Cerebellar cortex (tissue), 1 donor: Measurements from ENCODE around the gene ZFAND2A.
"Not testable (repeated sequence)": the region's sequence is repeated elsewhere in the genome, so short reads cannot be mapped to it uniquely, and the experiment has no call there.

Source experiments
- DNase-seq: peaks from one replicate; pipeline ENCODE4 v3.0.0-alpha.2; 2015; ENCODE audit warnings: low spot score

Gene ZFAND2A

DNA sequence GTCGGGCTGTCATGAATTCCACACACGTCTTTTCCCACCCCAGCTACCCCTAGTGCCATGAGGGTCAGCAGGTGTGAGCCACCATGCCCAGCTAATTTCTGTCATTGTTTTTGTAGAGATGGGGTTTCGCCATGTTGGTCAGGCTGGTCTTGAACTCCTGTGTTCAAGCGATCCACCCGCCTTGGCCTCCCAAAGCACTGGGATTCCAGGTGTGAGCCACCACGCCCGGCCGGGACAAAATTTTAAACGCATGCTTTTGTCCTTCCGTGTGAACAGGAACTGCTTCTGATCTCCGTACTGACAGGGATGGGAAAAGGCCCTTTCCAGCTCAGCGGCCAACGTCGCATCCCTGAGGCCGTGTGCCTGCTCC lies 15.6 kb upstream of the ZFAND2A start:
- no peak for DNase-seq

DNA sequence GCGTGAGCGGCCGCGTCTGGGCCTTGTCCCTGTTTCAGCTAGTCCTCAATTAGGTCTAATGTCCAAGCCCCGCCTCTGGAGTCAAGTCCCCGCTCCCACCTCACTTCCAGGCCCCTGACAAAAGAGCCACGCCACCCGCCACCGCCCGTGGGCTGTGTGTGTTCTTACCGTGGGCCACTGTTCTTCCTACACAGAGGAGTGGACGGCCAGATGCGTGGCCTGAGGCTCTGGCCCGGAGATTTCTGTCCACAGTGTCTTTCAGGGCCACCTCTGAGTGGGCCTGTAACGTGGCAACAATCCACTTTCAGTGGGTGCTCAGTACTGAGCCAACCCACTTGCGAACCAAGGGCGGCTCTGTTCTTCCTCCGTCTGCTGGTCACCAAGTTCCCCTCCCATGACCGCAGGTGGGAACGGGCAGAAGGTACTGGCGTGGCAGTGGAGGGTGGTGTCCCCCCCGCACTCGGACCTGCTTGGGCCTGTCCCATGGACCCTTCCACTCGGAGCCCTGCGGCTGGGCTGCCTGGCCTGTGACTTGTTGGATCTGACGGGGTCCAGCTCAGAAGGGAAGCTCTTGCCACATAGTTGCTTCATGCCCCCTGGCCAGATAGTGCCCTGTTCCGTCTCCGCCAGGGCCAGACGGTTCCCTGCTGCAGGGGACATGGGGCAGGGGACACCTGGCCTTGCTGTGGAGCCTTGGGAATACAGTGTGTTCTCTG lies 15.0 kb upstream of the ZFAND2A start:
- no peak for DNase-seq

DNA sequence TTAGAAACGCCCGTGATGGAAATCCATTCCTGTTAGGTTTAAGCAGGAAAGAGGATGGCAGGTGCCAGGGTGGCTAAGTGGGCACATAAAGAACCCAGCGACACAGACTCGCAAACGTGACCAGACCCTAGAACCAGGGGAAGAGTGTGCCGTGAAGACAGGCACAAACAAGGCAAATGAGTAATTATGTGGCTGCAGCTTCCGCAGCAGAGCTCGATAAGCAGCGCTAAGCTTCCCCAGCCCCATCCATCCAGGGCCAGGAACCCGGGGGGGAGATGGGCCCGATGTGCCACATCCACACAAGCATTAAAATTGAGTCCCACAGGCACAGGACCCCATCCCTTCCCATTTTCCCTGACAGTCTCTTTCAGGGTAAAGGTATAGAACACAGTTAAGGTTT lies 14.0 kb upstream of the ZFAND2A start:
- DNase-seq: no peak

DNA sequence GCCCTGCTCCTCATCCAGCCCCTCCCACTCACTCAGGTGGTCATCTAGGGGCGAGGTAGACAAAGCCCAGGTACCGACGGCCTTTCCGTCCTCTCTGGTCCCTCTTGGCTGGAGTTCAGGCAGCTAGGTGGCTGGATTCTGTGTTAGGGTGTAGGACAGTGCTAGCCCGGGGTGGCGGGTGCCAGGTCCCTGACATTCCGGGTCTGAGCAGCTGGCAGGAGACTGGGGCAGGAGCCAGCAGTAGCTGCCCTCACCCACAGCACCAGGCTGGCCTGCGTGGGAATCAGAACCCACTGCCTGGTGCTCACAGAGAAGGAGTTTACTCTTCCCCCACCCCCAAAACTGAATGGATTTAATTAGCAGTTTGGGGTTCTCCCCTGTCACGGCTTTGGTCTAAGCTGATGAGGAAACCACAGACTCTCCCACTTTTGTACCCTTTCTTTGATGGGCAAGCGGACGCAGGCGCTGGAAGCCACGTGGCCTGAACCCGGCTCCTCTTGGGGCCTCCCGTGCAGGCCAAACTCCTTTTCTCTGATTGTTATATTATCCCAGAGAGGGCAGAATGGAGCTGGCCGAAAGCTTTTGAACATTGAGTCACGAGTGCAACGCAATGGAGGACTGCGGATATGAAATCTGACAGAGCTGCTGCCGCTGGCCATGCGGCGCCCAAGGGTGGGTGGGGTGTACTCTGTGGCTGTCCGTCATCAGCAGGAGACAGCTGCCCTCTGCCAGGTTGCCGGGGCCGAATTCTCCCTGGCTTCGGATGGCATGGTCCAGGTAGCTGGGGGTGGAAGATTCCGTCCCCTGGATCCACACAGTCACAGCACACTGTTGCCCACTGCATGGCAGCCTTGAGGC lies 12.9 kb upstream of the ZFAND2A start:
- DNase-seq: no peak

DNA sequence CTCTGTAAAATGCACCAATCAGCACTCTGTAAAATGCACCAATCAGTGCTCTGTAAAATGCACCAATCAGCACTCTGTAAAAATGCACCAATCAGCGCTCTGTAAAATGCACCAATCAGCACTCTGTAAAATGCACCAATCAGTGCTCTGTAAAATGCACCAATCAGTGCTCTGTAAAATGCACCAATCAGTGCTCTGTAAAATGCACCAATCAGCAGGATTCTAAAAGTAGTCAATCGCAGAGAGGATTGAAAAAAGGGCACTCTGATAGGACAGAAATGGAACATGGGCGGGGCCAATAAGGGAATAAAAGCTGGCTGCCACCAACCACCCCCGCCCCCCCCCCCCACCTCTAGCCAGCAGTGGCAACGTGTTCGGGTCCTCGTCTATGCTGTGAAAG lies 11.5 kb upstream of the ZFAND2A start:
- not testable (repeated sequence) for DNase-seq

DNA sequence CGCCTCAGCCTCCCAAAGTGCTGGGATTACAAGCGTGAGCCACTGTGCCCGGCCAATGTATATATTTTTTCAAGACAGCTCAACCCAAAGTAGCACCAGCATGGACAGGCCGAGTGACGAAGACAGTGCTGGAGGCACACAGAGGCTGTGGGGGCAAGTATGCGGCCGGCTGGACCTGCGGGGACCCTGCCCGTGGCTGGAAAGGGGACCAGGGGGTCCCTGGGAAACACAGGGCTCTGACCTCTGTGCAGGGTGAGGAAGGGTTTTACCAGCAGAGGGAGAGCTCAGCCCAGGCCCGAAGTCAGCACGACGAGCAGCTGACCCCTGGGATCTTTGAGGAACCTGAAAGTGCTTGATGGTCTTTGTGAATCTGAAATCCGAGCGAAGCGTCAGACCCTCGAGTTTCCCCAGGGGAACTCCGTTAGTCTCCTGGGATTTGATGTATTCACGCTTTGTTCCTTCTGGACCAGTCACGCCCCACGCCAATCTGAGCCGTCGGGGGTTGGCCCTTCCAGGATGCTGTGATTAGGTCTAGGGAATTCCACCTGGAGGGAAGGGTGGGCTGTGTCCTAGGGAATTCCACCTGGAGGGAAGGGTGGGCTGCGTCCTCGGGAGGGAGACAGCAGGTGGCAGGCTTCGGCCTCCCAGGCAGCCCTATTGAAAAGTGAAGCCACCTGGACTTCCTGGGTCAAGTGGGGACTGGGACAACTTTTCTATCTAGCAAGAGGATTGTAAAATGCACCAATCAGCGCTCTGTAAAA lies 10.9 kb upstream of the ZFAND2A start:
- DNase-seq: no peak

DNA sequence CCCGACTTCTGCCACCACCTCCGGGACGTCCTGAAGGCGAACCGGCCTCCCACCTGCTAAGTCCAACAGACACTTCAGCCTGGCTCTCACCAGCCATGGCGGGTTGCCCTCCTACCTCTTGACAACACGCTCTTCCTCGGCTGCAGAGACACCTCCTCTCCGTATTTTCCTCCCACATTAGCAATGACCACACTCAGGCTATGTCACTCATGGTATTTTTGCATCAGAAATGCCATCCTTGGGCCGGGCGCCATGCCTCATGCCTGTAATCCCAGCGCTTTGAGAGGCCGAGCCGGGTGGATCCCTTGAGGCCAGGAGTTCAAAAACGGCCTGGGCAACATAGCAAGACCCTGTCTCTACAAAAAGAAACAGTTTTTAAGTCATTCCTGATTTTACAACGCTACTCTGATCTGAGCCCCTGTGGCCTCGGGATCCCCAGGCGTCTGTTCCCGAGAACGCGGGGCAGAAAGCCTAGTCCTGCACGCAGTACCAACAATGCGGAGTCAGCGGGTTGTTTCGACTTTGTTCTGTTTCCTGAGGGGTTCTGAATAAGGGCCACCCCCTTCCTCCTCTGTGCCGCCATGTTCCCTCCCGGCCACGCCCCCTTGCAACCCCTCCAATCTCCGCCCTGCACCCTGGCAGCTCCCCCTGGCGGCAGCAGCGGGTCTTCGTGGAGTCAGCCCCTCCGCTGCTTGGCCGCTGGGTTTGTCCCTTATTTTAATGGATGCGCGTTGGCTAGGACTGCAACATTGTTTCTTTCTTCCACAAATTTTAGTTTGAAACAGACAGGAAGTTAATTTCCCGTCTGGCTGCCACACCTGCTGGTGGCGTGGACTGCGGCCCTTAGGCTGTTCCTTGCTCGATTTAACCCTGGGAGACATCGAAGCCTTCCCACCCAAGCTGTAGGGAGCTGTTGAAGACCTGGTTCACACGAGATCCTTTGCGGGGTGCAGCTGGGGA lies 9.7 kb upstream of the ZFAND2A start:
- DNase-seq: peak; percentile 52

DNA sequence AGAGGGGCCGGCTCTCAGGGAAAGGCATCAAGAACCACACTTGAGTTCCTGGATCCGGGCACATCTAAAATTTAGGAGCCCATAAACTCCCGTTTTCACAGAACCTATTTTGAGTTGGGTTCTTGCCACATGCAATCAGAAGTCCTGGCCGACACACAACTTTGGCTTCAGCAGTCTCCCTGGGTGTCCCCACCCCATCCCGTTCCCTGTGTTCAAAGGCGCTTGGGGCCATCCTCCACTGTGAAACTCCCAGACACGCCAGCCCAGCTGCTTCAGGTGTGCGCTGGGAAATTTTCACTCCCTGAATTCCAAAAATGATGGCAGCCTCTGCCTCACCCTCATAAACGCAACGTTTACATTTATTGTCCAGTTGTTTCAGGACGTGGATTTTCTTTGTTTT lies 8.4 kb upstream of the ZFAND2A start:
- no peak for DNase-seq

DNA sequence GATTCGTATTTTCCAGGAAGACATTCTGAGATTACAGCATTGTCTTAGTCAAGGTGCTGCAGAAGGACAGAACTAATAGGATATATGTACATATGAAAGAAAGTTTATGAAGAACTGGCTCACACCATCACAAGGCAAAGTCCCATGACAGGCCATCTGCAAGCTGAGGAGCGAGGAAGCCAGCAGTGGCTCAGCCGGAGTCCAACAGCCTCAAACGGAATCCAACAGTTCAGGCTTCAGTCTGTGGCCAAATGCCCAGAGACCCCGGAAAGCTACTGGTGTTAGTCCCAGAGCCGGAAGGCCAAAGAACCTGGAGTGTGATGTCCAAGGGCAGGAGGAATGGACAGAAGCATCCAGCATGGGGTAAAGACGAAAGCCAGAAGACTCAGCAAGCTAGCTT lies 4.4 kb upstream of the ZFAND2A start:
- no peak for DNase-seq

DNA sequence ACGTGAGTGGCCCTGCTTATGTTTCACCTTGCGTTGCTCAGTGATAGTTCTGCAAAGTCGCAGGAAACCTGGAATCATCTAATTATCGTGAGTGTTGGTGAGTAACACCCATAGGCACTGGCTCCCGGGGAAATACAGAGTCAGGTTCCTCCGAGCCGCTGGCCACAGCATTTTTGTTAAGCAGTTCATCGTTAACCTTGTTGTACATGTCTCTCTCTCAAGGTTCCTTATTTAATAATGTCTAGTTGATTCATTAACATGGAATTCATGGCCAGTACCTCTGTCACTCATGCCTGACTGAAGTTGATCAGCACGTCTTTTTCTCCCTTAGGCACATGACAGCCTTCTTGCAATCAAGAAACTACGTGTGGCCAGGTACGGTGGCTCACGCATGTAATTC lies 3.1 kb upstream of the ZFAND2A start:
- DNase-seq: no peak

DNA sequence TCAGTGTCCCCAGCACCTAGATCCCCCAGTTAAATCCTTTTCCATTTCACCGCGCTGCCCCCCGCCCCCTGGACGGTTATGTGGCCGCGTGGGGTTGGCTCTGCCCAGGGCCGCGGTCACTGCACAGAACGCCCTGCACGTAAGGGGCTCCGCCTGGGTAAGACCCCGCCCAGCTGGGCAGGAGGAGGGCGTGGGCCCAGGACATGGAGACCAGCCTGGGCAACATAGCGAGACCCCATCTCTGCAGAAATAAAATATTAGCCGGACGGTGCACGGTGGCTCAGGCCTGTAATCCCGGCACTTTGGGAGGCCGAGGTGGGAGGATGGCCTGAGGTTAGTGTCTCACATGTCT lies 650 bp upstream of the ZFAND2A start:
- DNase-seq: no peak

DNA sequence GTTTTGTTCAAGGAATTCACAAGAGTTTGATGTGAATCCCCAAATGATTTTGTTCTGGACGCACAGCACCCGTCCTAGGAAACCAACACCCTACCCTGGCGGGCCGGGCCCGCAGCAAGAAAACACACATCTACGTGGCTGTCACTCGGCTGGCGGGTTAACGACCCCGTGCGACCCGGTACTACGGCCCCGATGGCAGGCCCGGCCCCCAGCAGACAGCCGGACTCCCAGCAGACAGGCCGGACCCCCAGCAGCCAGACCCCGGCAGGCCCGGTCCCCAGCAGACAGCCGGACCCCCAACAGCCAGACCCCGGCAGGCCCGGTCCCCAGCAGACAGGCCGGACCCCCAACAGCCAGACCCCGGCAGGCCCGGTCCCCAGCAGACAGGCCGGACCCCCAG lies 765 bp downstream of the ZFAND2A start:
- not testable (repeated sequence) for DNase-seq

DNA sequence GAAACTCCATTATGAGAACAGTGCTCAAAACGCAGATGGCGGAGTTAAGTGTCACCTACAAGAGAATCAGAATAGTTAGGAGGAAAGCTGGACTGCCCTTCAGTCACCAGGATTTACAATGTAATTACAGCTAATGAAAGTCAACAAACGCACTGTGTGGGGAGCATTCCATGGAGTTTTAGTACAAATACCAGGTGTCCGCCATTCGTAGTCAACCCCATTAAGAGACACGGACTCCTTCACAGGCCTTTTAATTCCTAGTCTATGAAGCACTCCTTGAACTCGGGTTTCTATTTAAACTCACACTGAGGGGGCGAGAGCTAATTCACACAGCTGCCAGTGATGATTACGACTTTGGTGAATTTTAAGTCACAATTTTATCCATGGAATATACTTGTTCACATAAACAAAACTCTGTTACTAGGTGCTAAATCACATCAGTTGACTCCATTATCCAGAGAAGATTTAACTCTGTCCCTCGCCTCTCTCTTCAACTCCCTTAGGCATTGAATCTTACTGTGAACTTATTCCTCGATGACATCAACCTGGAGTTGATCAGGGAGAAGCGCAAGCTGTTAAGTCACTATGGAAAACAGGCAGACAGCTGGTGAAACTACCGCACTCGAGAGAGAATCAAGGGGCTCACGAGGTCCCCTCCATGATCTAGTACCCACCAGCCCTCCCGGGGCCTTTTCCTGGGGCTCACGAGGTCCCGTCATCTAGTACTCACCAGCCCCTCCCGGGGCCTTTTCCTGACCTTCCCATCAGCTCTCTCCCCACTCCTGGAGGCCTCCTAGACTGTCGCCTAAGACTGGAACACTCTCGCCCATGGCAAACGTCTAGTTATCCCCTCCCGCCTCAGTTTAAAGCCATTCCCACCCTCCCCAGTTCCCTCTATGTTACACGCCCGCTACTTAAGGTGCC lies 1.5 kb downstream of the ZFAND2A start:
- no peak for DNase-seq

DNA sequence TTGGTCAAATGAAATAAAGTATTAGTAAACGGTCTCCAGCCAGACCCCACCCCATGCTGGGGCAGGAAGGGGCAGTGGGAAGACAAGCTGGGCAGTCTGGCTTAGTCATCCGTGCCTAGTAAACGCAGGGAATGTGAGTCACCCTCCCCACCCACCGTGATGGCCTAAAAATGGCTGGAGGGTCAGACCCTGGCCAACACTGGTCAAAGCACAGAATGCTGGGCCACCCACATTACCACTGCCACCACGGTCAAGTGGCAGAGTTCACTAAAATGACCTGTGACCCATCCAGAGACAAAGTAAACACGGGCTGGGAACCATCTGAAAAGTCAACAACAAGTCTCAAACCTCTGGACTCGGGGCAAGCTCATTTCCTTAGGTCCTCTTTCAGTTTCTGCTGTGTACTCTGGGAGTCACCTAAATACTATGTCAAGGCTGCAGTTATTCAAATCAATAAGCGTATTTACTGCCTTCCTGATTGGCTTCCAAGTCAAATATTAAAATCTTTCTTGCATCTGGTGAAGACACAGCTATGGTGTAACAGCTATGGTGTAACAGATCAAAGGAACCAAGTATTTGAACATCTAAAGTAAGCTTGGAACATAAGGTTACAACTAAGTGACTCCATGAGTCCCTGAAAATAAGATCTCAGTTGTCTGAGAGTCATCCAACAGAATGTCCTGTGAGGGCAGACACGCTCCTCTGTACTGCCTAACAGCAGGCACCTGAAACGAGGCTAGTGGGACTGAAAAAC lies 3.0 kb downstream of the ZFAND2A start:
- DNase-seq: no peak

DNA sequence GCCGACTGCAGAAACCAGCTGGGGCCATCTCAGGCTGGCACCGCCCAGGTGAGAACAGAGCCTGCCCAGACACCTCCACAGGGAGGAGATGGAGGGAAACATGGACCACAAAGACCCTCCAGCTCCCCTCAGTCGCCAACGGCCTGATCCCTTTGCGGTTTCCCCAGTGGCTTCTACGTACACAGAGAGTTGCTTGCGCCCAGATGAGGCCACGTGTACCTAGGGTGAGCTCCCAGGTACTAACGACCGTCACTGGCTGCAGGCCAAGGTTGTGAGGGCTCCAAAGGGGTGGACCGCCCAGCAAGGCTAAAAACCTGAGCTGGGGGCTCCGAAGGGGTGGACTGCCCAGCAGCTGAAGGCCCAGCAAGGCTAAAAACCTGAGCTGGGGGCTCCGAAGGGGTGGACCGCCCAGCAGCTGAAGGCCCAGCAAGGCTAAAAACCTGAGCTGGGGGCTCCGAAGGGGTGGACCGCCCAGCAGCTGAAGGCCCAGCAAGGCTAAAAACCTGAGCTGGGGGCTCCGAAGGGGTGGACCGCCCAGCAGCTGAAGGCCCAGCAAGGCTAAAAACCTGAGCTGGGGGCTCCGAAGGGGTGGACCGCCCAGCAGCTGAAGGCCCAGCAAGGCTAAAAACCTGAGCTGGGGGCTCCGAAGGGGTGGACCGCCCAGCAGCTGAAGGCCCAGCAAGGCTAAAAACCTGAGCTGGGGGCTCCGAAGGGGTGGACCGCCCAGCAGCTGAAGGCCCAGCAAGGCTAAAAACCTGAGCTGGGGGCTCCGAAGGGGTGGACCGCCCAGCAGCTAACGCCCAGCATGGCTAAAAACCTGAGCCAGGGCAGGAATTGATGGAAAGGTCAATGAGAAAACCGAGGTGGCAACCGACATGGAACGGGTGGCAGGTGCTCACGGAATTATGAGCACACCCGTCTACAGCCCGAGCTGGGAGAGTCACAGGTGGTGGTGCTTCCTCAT lies 3.9 kb downstream of the ZFAND2A start:
- DNase-seq: not testable (repeated sequence)

DNA sequence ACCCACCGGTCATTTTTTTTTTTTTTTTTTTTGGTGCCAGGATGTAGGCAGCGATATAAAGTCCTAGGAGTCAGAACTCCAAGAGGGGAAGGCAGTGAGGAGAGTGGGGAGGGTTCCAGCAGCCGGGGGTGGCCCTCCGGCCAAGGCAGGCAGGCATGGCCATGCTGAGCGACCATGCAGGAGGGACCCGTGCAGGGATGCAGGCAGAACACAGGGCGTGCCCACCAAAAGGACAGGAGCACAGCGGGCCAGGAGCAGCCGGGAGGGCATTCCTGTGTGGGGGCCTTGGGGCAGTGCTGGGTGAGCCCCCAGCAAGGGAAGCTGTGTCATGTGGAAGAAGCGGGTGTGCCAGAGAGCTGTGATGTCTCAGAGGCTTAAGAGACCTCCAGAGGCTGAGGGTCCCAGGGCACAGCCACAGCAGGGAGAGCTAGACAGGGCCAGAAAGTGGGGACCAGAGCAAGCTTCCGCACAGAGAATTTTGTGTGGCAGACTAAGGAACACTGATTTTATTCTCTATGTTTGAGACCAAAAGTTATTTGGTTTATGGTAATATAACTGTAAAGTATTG lies 5.7 kb downstream of the ZFAND2A start:
- DNase-seq: no peak

DNA sequence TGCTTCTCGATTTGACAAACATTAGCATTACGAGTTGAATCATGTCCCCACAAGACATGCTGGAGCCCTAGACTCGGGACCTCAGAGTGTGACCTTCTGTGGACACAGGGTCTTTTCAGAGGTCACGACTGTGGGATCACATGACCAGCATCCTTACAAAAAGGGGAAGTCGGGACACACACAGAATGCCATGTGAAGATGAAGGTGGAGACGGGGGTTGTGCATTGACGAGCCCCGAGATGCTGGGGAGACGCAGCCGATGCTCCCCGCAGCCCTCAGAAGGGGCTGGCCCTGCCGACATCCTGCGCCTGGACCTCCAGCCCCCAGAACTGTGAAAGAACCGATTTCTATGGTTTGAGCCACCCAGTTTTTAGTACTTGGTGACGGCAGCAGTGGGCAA lies 7.5 kb downstream of the ZFAND2A start:
- no peak for DNase-seq

DNA sequence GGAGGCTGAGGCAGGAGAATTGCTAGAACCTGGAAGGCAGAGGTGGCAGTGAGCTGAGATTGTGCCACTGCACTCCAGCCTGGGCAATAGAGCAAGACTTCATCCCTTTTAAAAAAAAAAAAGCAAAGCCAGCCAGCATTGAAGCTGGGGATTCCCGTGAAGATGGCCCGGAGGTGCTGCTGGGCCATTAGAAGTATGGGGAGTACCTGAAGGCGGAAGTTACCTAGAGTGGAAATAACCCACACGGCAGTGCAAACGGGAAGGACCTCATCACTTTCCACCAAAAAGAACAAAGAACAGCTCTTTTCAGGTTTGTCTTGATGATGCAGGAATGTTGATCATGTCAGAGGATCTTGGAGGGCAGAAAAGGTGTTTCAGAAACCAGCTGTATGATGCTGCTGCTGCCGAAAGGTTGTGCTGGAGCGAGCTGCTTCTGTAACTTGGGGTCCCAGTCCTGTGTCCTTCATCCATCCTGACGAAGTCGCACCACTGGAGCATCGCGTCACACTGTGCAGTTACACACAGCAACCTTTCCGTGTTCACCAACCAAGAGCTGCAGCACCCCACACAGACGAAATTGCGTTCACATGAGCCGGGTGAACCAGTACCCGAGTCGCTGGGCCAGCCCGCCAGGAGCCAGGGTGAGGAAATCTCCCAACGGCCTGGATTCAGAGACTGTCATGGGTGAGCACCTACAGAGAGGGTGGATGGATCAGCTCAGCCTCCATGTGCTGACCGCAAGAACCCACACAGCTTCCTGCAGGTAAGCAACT lies 8.2 kb downstream of the ZFAND2A start:
- no peak for DNase-seq
